Measurements from ENCODE around the gene AP5S1. TPM values are rescaled to one million over a fixed set of nuclear protein-coding genes. Genes with fewer than 3 reads are reported as not detected.

The AP5S1 gene
- polyA plus RNA-seq, 1 experiment: 7.8 TPM

DNA sequence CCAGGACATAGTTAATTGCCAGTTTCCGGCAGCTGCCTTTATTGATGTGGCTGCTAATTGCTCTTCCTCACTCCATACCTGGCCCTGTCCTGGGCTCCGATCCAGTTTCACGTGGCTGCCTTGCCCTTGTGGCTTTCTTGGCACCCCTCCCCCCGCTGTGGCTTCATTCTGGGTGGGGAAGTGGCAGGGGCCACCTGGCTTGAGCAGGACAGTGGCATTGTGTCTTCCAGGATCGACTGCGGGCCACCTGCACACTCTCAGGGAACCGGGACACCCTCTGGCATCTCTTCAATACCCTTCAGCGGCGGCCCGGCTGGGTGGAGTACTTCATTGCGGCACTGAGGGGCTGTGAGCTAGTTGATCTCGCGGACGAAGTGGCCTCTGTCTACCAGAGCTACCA, 37.1 kb downstream of the AP5S1 start:
- Histone ChIP-seq H3K27ac (ENCODE audit: low read depth, low read length) (no peak overlapping the region), H3K27me3 (ENCODE audit: control insufficient read depth, insufficient read depth, low read length) (no peaks in the 10 kb centered on the region), H3K9me3 (ENCODE audit: control insufficient read depth, insufficient read depth, low read length) (peaks cover 6% of the 10 kb centered on the region), H3K4me3 (ENCODE audit: low read depth, low read length) (no peak overlapping the region)
- ChIA-PET CTCF (interaction anchor here (1.2 to 3.2 kb wide), 3 partner anchors 36 to 71 kb away, joined by 3 to 13 read pairs (median 5); partner anchors contain the start of genes AP5S1 and CENPB), POLR2A (no interaction called here)
- DNase-seq (ENCODE audit: low read depth, low spot score): no peak
- TF ChIP-seq, protein P1, sequence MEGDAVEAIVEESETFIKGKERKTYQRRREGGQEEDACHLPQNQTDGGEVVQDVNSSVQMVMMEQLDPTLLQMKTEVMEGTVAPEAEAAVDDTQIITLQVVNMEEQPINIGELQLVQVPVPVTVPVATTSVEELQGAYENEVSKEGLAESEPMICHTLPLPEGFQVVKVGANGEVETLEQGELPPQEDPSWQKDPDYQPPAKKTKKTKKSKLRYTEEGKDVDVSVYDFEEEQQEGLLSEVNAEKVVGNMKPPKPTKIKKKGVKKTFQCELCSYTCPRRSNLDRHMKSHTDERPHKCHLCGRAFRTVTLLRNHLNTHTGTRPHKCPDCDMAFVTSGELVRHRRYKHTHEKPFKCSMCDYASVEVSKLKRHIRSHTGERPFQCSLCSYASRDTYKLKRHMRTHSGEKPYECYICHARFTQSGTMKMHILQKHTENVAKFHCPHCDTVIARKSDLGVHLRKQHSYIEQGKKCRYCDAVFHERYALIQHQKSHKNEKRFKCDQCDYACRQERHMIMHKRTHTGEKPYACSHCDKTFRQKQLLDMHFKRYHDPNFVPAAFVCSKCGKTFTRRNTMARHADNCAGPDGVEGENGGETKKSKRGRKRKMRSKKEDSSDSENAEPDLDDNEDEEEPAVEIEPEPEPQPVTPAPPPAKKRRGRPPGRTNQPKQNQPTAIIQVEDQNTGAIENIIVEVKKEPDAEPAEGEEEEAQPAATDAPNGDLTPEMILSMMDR (IDR thresholded peaks at IDR 0.05; ENCODE audit: low read depth, low read length): no peak

DNA sequence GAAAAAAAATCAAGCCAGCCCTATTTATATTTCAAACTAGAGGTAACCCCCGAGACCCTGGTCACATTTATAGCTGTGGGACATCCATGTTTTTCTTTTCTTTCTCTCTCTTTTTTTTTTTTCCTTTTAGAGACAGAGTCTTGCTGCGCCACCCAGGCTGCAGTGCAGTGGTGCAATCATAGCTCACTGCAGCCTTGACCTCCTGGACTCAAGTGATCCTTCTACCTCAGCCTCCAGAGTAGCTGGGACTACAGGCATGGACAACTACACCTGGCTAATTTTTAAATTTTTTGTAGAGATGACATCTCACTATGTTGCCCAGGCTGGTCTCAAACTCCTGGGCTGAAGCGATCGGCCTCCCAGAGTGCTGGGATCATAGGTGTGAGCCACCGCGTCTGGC, 38.3 kb downstream of the AP5S1 start:
- no peak overlapping the region for H3K27ac ChIP-seq (ENCODE audit: low read depth, low read length)
- ChIA-PET POLR2A (interaction anchor here (0.7 to 1.1 kb wide), 4 partner anchors 9 to 72 kb away, joined by 3 to 6 read pairs (median 4); partner anchors contain the start of genes CENPB and MAVS), CTCF (interaction anchor here (0.6 kb wide), 2 partner anchors 106 to 108 kb away, joined by 6 to 7 read pairs; no protein-coding TSS in a partner anchor)
- H3K27me3 ChIP-seq (ENCODE audit: control insufficient read depth, insufficient read depth, low read length): no peaks in the 10 kb centered on the region
- H3K4me3 ChIP-seq (ENCODE audit: low read depth, low read length): no peak overlapping the region
- H3K9me3 ChIP-seq (ENCODE audit: control insufficient read depth, insufficient read depth, low read length): peaks cover 6% of the 10 kb centered on the region
- TF ChIP-seq, protein P1 (IDR thresholded peaks at IDR 0.05; ENCODE audit: low read depth, low read length): no peak
- no peak for DNase-seq (ENCODE audit: low read depth, low spot score)

DNA sequence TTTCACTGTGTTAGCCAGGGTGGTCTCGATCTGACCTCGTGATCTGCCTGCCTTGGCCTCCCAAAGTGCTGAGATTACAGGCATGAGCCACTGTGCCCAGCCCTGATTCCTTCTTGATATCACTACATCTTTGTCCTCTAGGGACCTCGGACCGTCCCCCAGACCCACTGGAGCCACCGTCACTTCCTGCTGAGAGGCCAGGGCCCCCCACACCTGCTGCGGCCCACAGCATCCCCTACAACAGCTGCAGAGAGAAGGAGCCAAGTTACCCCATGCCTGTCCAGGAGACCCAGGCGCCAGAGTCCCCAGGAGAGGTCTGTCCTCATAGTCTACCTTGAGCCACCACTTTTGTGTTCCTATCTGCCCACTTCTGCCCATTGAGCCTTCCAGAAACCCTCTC, 40.8 kb downstream of the AP5S1 start:
- ChIA-PET POLR2A (no interaction called here), CTCF (no interaction called here)
- no peak for DNase-seq (ENCODE audit: low read depth, low spot score)
- peaks cover 6% of the 10 kb centered on the region for H3K9me3 ChIP-seq (ENCODE audit: control insufficient read depth, insufficient read depth, low read length)
- no peak overlapping the region for H3K27ac ChIP-seq (ENCODE audit: low read depth, low read length)
- no peak overlapping the region for H3K4me3 ChIP-seq (ENCODE audit: low read depth, low read length)
- TF ChIP-seq, protein P1 (IDR thresholded peaks at IDR 0.05; ENCODE audit: low read depth, low read length): no peak
- H3K27me3 ChIP-seq (ENCODE audit: control insufficient read depth, insufficient read depth, low read length): no peaks in the 10 kb centered on the region

DNA sequence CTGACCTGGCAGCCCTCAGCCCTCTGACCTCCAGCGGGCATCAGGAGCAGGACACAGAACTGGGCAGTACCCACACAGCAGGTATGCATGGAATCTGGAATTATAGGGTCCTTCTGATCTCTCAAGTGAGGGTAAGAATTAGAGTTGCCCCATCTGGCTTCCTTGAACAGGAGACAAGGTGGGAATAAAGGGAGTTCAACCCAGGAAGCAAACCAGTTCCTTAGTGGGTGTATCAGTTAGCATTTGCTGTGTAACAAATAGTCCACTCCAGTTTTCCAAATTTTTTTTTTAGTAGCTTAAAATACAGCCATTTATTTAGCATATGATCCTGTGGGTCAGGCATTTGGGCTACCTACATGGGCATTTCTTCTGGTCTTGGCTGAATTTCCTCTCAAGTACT, 42.0 kb downstream of the AP5S1 start:
- peaks cover 6% of the 10 kb centered on the region for H3K9me3 ChIP-seq (ENCODE audit: control insufficient read depth, insufficient read depth, low read length)
- H3K27ac ChIP-seq (ENCODE audit: low read depth, low read length): no peak overlapping the region
- TF ChIP-seq, protein P1 (IDR thresholded peaks at IDR 0.05; ENCODE audit: low read depth, low read length): no peak
- ChIA-PET POLR2A (no interaction called here), CTCF (no interaction called here)
- no peak for DNase-seq (ENCODE audit: low read depth, low spot score)
- no peak overlapping the region for H3K4me3 ChIP-seq (ENCODE audit: low read depth, low read length)
- no peaks in the 10 kb centered on the region for H3K27me3 ChIP-seq (ENCODE audit: control insufficient read depth, insufficient read depth, low read length)

DNA sequence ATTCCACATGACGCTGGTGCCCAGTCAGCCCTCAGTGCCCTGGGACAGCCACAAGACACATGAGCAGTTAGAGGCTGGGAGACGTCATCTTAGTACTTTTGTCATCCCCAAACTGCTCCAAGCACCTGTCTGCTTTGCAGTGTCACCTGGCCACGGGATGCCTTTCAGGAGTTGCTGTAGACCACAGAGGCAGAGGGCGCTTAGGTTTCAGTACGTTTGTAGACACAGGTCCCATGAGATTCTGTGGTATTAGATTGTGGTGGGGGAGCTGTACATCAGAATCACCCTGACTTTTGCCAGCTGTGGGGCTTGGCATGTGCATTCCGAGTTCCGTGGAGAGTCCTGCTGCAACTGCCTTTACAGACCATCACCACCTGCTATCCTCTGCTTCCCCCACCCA, 43.0 kb downstream of the AP5S1 start:
- TF ChIP-seq, protein P1 (IDR thresholded peaks at IDR 0.05; ENCODE audit: low read depth, low read length): no peak
- DNase-seq (ENCODE audit: low read depth, low spot score): no peak
- ChIA-PET CTCF (no interaction called here), POLR2A (interaction anchor here (0.6 kb wide), 1 partner anchor 13 kb away, joined by 7 read pairs; no protein-coding TSS in a partner anchor)
- no peak overlapping the region for H3K27ac ChIP-seq (ENCODE audit: low read depth, low read length)
- peaks cover 6% of the 10 kb centered on the region for H3K9me3 ChIP-seq (ENCODE audit: control insufficient read depth, insufficient read depth, low read length)
- H3K27me3 ChIP-seq (ENCODE audit: control insufficient read depth, insufficient read depth, low read length): no peaks in the 10 kb centered on the region
- no peak overlapping the region for H3K4me3 ChIP-seq (ENCODE audit: low read depth, low read length)

Measured in AG04450 (cell line).